HG03159 (cell line): ENCODE results near the gene MYMK.

Source experiments
- ATAC-seq: cut with Tn5 transposase; IDR thresholded peaks from one replicate; pipeline ENCODE4 v1.9.1; 2021; ENCODE audit warnings: mild to moderate bottlenecking, moderate library complexity; ENCODE audit not compliant: unreplicated experiment

MYMK gene

DNA sequence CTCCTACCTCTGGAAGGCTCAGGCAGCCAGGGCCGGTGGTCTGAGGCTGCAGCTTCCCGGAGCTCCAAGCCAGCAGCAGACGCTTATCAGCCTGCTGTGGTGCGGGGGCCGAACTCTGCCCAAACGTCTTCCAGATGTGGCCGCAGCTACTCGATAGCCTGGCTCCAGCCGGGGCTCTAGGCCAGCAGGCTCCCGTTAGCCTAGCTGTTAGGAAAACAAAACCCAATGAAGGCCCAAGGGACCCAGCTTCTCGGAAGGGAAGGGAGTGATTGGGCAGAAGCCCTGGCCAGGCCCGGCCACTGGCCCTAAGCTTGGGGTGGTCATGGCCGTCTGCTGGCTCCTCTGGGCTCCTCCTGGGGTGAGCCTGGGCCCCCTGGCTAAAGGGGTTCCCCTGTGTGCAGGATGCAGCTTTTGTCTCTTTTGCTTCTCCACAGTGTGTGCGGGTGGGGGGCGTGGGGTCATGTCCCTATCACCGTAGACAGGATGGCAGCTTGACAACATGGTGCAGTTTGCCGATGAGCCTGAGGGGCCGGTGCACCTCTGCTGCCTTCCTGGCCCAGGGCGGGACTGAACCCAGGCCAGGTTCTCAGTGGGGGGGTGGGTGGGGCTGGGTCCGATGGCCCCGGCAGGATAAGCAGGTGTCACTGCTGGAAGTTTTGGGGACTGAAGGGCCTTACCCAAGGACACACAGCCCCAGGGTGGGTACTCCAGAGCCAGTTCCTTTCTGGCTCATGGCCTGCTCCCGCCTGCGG, 18.7 kb downstream of the MYMK start:
- no peak for ATAC-seq

GRCh38 chr9:133505186-133505830, 19.5 kb downstream of the MYMK start:
- no peak for ATAC-seq

DNA sequence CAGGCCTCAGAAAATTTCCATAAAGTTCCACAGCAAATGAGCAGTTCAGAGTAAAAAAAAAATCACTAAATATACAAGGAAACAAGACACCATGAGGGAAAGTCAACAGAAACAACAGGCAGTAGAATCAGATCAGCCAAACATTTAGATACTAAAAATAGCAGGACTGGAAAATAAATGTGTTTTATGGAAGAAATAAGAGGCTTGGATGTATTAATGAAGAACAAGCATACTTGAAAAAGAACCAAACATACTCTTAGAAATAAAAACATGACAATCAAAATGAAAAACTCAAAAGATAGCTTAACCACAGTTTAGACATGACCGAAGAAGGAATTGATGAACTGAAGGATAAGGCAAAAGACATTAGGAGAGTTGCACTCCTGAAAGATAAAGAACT, 22.6 kb downstream of the MYMK start:
- no peak for ATAC-seq

DNA sequence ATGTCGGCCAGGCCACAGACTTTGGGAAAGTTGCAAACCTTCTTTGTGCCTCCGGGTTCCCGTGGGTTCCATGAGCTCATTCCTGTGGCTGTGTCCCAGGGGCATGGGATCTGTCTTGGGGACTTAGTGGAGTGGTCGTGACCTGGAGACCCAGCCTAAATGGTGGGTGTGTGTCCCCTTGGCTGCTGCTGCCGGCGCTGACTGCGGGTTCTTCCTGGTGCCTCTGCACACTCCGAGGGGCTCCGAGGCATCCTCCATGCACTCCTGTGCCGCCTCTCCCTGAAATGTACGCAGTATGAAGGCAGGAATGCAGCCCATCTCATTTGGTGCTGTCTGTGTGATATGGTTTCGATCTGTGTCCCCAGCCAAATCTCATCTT, 24.9 kb downstream of the MYMK start:
- ATAC-seq: no peak

DNA sequence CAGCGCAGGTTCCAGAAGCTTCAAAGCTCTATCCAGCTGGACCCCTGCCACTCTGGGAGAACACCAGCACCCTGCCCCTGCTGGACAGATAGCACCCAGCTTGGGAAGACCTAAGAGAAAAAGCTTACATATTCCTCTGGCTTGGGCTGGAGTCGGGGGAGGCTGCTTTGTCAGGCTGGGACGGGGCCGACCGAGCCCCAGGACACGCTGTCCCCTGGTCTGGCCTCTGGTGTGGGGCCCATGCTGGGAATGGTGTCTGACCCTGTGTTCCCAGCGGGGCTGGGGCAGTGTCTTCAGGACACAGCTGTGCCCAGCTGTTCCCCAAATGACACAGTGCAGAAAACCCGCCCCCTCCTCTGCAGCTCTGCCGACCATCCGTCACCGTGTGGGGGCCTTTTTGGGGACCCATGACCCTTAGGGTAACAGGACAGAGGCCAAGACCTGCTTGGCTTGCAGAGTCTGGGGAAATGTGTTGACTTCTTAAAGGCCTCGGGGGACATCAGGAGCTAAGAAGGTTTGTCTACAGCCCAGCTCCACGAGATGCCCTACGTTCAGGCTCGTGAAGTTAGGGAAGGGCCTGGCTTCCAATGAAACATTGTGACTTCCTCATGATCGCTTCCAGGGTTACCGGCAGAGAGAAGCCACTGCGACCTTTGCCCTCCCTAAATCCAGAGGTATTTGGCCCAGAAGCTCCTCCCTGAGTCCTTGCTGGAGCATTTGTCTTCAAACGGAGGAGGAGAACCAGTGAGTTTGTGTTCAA, 25.4 kb downstream of the MYMK start:
- no peak for ATAC-seq

DNA sequence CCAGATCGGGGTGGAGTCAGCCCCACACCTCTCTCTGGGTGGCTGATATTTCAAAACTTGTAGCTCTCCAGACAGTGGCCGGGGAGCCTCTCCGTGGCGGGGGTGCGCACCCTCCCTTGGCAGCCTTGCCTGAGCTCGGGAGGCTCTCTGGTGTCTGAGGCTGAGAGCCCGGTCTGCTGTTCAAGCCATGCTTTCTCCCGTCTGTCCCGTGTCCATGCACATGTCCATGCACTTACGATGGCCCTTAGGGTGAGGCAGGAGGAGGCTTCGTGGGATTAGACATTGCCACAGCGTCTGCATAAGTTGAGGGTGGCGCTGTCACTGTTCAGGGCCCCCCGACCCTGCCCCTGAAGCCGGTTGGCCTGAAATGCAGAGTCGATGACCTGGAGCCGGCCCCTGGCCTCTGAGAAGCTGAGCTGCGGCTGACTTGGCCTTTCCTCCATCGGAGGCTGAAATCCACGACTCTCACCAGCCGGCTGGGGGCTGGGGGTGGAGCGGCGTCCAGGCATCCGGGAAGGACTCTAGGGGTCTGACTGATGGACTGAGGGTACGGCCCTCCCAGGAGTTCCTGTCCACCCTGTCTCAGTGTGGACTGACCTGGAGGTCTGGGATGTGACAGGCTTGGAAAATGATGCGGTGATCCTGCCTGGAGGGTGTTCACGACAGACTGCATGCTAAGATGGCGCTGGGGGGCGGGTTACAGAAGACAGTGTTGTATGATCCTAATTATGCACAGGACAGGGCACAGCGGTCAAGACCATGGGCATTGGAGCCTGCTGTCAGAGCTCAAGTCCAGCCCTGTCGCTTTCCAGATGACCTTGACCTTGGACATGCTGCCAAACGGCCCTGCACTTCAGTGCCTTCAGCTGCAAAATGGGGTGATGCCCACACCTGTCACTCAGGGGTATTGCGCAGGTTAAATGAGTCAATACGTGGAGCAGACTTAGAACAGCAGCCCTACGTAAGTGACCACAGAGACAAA, 27.6 kb downstream of the MYMK start:
- no peak for ATAC-seq

GRCh38 chr9:133495327-133496293, 29.1 kb downstream of the MYMK start:
- ATAC-seq: no peak

- ATAC-seq: no peak
Observed at GRCh38 chr9:133494636-133495326, 30.0 kb downstream of the MYMK start.

DNA sequence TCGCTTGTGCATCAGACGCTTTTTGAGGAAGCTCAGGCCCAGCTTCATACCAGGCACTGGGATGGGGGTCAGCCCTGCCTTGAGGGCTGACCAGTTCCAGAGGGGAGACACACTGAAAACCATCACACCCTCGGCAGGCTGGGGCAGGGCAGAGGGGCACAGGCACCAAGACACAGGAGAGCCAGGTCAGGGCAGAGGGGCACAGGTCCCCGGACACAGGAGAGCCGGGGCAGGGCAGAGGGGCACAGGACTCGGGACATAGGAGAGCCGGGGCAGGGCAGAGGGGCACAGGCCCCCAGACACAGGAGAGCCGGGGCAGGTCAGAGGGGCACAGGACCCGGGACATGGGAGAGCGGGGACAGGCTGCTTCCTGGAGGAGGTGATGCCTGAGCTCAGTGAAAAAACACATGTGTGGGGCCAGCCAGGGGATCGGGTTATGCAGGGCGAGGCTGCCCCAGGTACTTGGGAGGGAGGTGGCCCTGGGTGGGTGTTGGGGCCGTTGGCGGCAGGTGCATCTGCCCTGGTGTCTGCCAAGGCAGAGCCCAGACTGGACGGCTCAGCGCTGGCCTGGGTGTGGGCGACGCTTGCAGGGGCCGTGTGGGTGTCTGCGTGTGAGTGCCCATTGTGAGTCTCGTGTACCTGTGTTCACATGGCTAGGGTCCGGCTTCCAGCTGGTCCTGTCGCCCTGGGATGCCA, 30.8 kb downstream of the MYMK start:
- no peak for ATAC-seq

- no peak for ATAC-seq
Observed at GRCh38 chr9:133493428-133493827, 31.3 kb downstream of the MYMK start.

GRCh38 chr9:133492061-133493021, 32.4 kb downstream of the MYMK start:
- no peak for ATAC-seq

GRCh38 chr9:133491656-133491925, 33.2 kb downstream of the MYMK start:
- no peak for ATAC-seq

- ATAC-seq: no peak
Observed at GRCh38 chr9:133490865-133491655, 33.7 kb downstream of the MYMK start.

- ATAC-seq: no peak
Observed at GRCh38 chr9:133490201-133490681, 34.5 kb downstream of the MYMK start.

GRCh38 chr9:133489253-133490190, 35.2 kb downstream of the MYMK start:
- ATAC-seq: no peak
